Omental fat pad (tissue), 4 donors: ENCODE data around the gene CUL7. TPM values are rescaled to one million over a fixed set of nuclear protein-coding genes. Genes with fewer than 3 reads are reported as not detected.

Experiments used
- ATAC-seq: fragments of 150-250 bp; one replicate; pipeline ENCODE4 v1.9.1; 2016; ENCODE audit warnings: mild to moderate bottlenecking, moderate library complexity; ENCODE audit not compliant: low FRiP score
- DNase-seq: peaks from one replicate; pipeline ENCODE4 v3.0.0-alpha.2; 2019; ENCODE audit warnings: low spot score
- total RNA-seq, 4 donors: library from RNA; depleted of rRNA; stranded (reverse); fragments of >200 nt; gene quantifications; one replicate each; pipeline ENCODE4 v1.1.0, GENCODE V29; 2016
- TF ChIP-seq, protein P1 (sequence below), 3 donors: fragments of 450-650 bp; IDR thresholded peaks; one replicate each; pipeline ENCODE4 v1.5.1; 2016 to 2017; ENCODE audit warnings: antibody characterized with exemption in 3 of 3, mild to moderate bottlenecking in 3 of 3, moderate library complexity in 2 of 3

The CUL7 gene
- total RNA-seq, 4 donors from 2014 or later = 10.1 to 17.3 (median 14.3) TPM

GRCh38 chr6:42993445-42993844, 60.2 kb downstream of the CUL7 start:
- ATAC-seq (no peak), DNase-seq (no peak)
- TF ChIP-seq, protein P1, sequence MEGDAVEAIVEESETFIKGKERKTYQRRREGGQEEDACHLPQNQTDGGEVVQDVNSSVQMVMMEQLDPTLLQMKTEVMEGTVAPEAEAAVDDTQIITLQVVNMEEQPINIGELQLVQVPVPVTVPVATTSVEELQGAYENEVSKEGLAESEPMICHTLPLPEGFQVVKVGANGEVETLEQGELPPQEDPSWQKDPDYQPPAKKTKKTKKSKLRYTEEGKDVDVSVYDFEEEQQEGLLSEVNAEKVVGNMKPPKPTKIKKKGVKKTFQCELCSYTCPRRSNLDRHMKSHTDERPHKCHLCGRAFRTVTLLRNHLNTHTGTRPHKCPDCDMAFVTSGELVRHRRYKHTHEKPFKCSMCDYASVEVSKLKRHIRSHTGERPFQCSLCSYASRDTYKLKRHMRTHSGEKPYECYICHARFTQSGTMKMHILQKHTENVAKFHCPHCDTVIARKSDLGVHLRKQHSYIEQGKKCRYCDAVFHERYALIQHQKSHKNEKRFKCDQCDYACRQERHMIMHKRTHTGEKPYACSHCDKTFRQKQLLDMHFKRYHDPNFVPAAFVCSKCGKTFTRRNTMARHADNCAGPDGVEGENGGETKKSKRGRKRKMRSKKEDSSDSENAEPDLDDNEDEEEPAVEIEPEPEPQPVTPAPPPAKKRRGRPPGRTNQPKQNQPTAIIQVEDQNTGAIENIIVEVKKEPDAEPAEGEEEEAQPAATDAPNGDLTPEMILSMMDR (IDR thresholded peaks at IDR 0.05) = no peak

DNA sequence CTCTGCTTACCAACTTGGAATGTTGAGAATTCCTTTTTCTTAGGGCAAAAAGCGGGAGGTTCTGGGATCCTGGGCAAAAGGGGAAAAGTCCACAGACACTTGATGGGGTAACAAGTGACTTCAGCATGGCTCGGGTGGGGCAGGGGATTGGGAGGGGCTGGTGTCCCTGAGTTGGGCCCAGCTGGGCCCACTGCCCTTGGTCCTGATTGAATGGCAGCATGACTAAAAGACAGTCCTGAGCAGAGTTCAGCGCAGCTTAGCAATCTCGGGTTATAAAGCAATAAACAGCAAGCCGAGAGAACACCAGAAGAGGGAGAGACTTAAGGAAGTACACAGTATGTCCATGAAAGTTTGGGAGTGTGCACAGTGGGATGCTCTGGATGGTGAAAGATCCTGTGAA, 63.7 kb downstream of the CUL7 start:
- no peak for ATAC-seq
- DNase-seq = no peak
- TF ChIP-seq, protein P1 (IDR thresholded peaks at IDR 0.05) = no peak

DNA sequence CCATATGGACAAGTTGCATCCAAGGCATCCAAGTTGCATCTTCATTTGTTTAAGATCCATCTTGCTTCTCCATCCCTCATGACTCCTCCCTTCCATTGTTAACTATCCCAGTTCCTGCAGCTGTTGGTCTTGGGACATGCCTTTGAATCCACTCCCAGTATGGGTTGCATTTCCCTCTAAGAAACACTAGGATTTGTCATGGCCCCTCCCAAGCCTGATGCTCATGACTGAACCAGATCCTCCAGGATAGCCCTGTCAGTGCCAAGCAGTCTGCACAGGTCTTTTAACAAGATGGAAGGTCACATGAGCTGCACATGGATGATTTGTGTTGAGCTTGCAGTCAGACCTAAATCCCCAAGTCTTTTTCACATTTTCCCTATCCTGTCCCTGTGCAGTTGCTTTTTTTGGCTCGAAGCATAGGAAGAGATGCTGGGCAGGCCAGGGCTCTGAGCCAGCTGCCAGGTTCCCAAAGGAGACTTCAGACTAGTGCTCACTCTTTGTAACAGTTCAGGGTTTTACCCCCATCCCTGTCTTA, 65.1 kb downstream of the CUL7 start:
- TF ChIP-seq, protein P1 (IDR thresholded peaks at IDR 0.05) = no peak
- no peak for DNase-seq
- no peak for ATAC-seq

Other genes starting within 250 kb of the CUL7 start
- 100 to 1,000 TPM in 2 of 4 donors, 10 to 100 TPM in 2; 93.0 to 138 (median 105) TPM for gene RPL7L1, start 174.2 kb downstream of the CUL7 start, total RNA-seq
- gene PTCRA, start 137.8 kb downstream of the CUL7 start, total RNA-seq = under 1 TPM in 1 of 4 donors, not detected in 3; 0.72 TPM
- 10 to 100 TPM; 28.4 to 43.7 (median 32.6) TPM for gene CNPY3, start 124.4 kb downstream of the CUL7 start, total RNA-seq
- 1 to 10 TPM in 2 of 4 donors, under 1 TPM in 1, not detected in 1; 0.84 to 1.1 (median 1.0) TPM for gene GNMT, start 93.1 kb downstream of the CUL7 start, total RNA-seq
- 10 to 100 TPM in 3 of 4 donors, 1 to 10 TPM in 1; 5.0 to 22.1 (median 12.8) TPM for gene PEX6, start 74.7 kb downstream of the CUL7 start, total RNA-seq
- gene PPP2R5D, start 69.3 kb downstream of the CUL7 start, total RNA-seq = 10 to 100 TPM; 18.0 to 41.5 (median 37.4) TPM
- 10 to 100 TPM; 39.6 to 67.8 (median 45.5) TPM for gene MEA1, start 39.9 kb downstream of the CUL7 start, total RNA-seq
- gene KLHDC3, start 39.6 kb downstream of the CUL7 start, total RNA-seq = 100 to 1,000 TPM in 1 of 4 donors, 10 to 100 TPM in 3; 58.0 to 106 (median 95.0) TPM
- gene RRP36, start 32.2 kb downstream of the CUL7 start, total RNA-seq = 10 to 100 TPM; 44.1 to 54.2 (median 48.7) TPM
- 10 to 100 TPM; 10.7 to 32.2 (median 19.3) TPM for gene MRPL2, start 5.6 kb upstream of the CUL7 start, total RNA-seq
- 10 to 100 TPM; 15.2 to 21.1 (median 16.5) TPM for gene KLC4, start 5.8 kb upstream of the CUL7 start, total RNA-seq
- 10 to 100 TPM; 11.5 to 38.9 (median 13.8) TPM for gene PTK7, start 22.5 kb upstream of the CUL7 start, total RNA-seq
- 10 to 100 TPM; 21.5 to 37.8 (median 24.4) TPM for gene SRF, start 117.4 kb upstream of the CUL7 start, total RNA-seq
- 10 to 100 TPM; 24.6 to 41.6 (median 28.7) TPM for gene CUL9, start 128.3 kb upstream of the CUL7 start, total RNA-seq
- 10 to 100 TPM; 57.0 to 88.1 (median 74.7) TPM for gene DNPH1, start 175.6 kb upstream of the CUL7 start, total RNA-seq
- not detected for gene TTBK1, start 189.6 kb upstream of the CUL7 start, total RNA-seq
- not detected for gene SLC22A7, start 244.4 kb upstream of the CUL7 start, total RNA-seq